Activated CD8-positive, alpha-beta memory T cell treated with anti-CD3 and anti-CD28 coated beads, Interleukin-2, amount 50 U/mL, for 1 hour (primary cell): Measurements from ENCODE around the gene ZC3H7B.
"Not testable (repeated sequence)": the region's sequence is repeated elsewhere in the genome, so short reads cannot be mapped to it uniquely, and the experiment has no call there.

Experiments
- DNase-seq: peaks from one replicate; pipeline ENCODE4 v3.0.0-alpha.2; 2020; ENCODE audit errors: extremely low read depth

Gene ZC3H7B

DNA sequence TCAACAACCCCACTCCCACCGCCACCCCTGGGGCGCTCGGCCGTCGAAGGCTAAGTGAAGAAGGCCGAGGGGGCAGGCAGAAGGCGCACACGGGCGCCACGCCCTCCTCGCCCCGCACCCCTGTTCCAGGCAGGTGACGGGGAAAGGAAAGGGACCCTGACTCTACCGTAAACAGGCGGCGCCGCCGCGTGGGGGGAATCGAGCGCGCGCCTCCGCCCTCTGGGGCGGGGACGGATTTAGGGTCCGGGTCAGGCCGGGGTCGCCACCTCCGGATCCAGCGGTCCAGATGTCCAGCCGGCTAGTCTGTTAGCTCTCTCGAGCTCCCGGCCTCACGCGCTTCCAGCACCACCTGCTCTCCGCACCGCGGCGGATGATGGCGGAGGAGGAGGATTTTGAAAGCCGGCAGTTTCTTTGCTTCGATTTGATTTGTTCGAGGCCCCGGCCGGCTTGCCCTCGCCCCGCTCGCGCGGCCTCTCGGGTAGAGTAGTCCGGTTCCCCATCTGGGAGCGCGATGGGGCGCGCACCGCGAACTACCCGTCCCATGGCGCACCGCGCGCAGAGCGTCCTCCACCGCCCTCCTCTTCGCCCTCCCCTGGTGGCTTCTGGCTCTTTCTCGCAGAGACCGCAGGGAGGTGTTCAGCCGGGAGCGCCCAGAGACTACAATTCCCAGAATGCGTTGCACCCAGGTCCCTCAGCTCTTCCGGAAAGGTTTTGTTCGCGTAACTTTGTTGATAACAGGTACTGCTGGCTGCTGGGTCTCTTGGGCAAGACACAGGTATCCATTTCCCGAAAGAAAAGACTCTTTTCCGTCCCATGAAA, 15.3 kb upstream of the ZC3H7B start, which contains the start of gene RANGAP1:
Gene RANGAP1, minus strand, starts transcription at position 368 of the 819 bp plus-strand sequence. CDS start 5,143 bp downstream, outside the sequence.
- peak; percentile 91 for DNase-seq

DNA sequence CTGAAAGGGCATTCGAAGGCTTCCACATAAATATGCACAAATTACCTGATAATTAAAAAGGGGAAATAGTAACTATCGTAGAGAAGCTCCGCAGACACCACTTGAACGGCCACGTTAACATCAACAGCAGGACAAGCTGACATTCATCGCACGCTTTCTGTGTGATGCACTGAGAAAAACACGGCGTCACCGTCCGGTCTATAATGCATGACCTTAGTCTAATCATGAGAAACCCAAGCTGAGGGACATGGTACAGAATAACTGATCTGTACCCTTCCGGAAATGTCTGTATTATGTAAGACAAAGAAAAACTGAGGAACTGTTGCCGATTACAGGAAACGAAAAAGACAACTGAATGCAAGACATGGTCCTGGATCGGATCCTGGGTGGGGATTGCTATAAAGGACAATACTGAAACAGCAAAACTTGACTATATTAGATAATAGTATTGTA, 14.7 kb upstream of the ZC3H7B start:
- no peak for DNase-seq

DNA sequence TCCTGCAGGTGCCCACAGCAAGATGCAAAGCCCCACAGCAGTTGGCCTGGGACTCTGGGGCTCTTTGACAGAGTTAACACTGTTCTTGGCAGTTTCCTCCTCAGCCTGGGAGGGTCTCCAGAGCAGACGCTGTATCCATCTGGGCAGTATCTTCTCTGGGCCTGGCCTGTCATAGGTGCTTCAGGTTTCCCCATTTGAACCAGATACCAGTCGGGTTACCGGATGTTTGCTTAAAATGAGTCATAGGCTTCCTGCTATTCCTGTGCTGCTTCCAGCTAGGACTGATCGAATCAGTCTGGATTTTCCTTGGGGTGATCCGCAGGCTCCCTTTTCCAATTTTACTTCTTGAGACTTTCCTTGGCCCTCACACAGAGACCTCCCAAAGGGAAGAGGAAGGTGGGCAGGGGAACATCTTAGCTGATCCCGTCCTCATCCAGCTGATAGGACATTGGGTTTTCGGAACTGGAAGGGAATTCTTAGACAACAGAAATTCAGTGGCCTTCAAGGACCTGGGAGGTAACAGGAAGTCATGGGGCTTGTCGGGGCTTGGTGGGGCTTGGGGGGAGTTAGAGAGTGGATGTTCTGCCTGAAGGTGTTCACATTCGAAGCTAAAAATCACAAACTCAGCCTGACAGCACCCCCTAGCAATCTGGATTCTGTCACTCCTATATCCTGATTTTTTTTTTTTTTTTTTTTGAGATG, 12.9 kb upstream of the ZC3H7B start:
- DNase-seq = no peak

DNA sequence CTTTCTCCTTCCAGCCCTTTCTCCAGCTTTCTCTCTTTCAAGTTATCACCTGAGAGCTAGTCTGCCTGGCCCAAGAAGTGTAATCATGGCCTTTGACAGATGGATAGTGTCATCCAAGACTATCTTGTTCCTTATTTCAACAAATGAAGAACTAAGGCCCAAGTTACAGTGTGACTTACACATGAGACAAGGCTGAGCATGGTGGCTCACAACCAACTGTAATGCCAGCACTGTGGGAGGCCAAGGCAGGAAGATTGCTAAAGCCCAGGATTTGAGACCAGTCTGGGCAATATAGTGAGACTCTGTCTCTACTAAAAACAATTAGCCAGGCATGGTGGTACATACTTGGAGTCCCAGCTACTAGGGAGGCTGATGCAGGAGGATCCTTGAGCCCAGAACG, 11.7 kb upstream of the ZC3H7B start:
- no peak for DNase-seq

DNA sequence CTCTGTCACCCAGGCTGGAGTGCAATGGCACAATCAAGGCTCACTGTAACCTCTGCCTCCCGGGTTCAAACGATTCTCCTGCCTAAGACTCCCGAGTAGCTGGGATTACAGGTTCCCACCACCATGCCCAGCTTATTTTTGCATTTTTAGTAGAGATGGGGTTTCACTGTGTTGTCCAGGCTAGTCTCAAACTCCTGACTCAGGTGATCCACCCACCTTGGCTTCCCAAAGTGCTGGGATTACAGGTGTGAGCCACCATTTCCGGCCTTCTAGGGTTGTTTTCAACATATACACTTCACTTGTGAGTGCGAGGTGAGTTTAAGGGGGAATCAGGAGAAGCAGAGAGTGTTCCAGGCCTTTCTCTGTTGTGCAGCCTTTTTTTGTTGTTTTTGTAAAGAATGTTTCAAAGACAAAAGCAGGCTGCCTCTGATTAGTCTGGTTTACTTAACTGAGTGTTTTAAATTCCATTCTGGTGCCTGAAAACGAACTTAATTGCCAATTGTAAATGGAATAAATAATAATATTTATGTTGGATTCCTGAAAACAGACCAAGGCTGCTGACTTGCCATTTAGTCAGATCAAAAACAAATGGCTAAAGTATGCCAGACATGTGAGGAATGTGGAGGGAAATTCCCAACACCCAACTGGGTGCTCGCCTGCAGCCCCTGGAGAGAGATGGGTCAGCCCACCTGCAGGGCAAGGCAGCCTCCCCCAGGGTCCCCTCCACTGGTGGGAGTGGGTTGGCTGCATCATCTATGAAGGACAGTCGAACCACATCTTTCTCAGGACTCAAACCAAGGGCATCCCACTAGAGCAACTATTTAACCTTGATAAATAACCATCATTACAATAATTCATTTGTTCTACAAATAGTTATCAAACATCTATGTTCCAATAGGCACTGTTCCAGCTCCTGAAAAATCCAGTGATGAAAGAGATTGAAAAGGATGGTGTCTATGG, 10.8 kb upstream of the ZC3H7B start:
- DNase-seq = no peak

DNA sequence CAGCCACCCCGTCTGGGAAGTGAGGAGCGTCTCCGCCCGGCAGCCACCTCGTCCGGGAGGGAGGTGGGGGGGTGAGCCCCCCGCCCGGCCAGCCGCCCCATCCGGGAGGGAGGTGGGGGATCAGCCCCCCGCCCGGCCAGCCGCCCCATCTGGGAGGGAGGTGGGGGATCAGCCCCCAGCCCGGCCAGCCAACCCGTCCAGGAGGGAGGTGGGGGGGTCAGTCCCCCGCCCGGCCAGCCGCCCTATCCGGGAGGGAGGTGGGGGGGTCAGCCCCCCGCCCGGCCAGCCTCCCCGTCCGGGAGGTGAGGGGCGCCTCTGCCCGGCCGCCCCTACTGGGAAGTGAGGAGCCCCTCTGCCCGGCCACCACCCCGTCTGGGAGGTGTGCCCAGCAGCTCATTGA, 6.5 kb upstream of the ZC3H7B start:
- DNase-seq = not testable (repeated sequence)

DNA sequence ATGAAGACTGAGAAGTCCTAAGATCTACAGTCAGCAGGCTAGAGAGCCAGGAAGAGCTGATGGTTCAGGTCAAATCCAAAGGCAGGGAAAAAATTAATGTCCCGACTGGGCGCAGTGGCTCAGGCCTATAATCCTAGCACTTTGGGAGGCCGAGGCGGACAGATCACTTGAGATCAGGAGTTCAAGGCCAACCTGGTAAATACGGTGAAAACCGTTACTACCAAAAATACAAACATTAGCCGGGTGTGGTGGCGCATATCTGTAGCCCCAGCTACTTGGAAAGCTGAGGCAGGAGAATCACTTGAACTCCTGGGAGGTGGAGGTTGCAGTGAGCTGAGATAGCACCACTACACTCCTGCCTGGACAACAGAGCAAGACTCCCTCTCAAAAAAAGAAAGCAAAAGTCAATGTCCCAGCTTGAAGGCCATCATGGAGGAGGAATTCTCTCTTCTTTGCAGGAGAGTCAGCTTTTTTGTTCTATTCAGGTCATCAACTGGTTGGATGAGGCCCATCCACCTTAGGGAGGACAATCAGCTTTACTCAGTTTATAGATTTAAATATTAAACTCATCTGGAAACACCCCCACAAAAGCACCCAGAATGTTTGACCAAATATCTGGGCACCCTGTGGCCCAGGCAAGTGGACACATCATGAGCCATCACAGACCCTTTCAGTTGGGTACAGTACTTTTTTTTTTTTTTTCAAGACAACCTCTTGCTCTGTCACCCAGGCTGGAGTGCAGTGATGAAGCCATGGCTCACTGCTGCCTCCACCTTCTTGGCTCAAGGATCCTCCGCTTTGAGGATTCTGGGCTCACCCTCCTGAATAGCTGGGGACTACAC, 4.3 kb upstream of the ZC3H7B start:
- no peak for DNase-seq

DNA sequence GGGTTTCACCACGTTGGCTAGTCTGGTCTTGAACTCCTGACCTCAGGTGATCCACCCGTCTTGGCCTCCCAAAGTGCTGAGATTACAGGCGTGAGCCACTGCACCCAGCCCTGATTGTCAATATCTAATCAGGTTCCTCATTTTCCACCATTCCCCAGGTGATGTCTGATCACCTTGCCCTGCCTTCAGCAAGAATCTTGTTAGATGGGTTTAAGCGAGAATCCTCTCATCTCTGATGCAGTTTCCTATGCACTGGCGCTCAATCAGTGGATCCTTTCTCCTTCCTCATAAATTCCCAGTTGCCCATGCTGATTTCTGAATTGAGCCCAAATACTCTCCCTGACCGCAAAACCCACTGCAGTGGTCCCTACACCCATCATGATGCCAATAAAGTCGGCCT, 664 bp upstream of the ZC3H7B start:
- DNase-seq = no peak

DNA sequence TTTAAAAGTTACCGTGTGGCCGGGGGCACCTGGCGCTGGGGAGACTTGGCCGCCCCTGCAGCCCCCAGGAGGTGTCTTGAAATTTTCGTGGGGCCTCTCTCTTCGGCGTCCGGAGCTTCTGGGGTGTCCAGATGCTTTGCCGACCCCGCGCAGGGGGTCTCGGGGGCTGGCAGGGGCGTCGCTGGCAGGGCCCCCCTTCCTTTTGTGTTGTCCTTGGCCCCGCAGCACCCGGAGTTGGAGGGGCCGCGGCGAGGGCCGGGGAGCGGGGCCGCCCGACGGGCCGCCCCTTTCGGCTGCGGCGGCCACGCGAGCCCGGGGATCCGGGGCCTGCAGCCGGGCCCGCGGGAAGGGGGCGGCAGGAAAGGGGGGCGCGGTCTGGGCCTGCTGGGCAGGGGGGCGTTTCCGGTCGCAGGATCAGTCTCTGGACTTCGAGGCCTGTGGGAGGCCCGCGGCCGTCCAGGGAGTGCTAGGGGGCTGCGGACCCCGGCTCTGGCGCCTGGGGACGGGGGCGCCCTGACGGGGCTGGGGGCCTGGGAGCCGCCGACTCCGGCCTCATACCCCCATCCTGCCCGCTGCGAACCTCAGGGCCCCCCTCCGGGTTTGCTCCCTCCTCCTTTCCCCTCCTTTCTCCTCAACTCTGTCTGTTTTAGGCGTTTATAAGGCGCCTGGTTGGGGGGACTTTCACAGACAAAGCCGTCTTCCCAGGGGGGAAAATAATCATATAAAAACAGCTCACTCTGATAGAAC, 869 bp downstream of the ZC3H7B start:
- DNase-seq = no peak

DNA sequence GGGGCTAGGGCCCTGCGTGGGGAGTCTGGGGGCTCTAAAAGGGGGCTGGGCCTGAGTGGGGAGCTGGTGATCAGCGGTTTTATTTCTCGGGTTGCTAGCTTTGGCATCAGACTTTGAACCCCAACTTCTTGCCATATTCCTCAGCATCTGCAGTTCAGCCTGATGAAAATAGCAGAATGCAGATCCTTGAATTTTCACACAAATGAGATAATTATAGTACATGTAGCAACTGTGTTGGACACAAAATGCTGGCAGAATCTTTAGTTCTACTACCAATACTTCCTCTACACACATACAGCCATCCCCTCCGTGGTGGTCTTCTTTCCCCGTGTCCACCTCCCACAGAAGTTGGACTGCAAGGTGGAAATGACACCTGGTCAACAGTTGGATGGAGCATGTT, 1.5 kb downstream of the ZC3H7B start:
- no peak for DNase-seq

DNA sequence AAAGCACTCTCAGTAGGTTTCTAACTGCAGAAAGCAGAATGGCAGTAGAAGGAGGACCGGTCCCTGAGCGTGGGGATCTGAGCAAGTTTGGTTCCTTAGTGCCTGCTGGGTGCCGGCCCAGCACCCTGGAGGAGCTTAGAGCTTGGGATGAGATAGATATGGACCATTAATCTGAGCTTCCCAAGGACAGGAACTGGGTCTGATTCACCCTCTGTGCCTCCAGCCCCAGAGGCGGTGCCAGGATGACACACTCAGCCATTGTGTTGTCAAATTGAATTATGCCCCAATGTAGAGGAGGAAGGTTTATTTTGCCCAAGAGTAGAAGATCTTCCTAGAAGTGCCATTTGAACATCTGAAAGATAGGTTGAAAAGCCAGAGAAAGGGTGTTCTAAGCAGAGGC, 4.3 kb downstream of the ZC3H7B start:
- no peak for DNase-seq

DNA sequence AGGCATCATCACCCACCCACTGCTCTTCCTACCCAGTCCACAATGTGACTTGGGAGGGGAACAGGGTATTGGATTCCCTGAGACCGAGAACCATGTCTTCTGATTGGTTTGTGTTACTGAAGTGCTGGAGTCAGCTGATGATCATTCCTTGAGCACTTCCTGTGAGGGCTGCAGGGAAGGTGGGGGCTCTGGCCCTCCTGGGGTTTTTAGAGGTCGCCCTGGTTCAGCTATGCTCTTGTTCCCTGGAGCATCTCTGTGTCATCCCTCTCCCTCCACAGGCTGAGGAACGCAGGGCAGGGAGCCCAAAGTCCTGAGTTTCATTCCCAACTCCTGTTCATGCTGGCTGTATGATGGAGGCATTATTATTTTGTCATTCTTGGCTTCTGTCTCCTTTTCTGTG, 6.7 kb downstream of the ZC3H7B start:
- no peak for DNase-seq

DNA sequence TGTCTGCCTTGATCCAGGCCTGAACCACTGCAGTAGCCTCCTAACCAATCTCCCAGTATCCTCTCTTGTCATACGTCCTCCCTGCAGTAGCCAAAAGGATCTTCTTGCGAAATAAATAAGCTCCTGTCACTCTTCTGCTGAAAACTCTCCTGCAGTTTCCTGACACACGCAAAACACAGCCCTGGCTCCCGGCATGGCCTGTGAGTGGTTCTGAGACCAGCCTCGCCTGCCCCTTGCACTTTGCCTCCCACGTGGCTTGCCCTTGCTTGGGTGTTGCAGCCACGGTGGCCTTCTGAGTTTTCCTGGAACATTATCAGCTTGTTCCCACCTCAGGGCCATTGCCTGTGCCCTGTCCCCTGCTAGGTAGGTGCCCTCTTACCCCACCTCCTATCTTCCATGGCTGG, 7.2 kb downstream of the ZC3H7B start:
- no peak for DNase-seq

DNA sequence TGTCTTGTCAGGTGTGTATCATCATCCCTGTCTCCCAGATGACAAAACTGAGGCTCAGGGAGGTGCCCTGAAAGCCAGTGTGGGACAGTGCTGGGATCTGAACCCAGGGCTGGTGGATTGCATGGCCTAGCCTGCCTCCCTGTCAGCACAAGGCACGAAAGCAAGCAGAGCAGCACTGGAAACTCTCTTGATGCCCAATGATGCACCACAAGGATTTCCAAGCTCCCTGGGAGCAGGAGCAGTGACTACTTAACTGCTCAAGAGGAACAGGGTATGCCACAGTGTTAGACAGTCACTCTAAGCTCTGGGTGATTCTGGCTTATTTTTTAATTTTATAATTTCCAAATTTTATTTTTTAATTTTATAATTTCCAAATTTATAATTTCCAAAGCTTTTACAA, 9.0 kb downstream of the ZC3H7B start:
- no peak for DNase-seq

DNA sequence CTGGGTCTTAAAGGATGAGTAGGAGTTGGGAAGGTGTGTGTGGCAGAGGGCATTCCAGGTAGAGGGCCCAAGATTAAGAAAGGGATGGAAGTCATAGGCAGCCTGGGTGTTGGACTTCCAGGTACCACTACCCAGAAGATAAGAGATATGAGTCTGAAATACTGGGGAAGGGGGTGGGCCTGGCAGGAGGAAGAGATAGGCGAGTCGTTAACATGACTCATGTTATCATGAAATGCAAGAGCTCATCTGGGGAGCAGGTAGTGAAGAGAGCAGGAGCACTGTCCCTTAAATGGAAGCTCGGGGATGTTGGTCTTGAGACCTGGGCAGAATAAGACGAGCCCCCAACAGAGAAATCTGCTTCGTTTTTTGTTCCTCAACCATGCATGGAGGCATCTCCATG, 10.2 kb downstream of the ZC3H7B start:
- no peak for DNase-seq

DNA sequence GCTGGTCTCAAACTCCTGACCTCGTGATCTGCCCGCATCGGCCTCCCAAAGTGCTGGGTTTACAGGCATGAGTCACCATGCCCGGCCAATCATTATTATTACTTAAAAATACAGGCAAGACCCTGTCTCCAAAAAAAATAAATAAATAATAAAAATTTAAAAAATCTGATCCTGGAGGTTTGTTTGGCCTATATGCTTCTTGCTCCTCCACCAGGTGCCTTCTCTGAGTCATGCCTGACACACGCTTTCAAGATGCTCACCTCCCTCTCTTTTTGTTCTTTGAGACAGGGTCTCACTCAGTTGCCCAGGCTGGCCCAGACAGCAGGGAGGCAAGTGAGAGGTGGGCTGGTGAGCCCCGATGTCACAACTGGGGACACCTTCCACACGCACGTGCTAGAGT, 13.5 kb downstream of the ZC3H7B start:
- DNase-seq = no peak

DNA sequence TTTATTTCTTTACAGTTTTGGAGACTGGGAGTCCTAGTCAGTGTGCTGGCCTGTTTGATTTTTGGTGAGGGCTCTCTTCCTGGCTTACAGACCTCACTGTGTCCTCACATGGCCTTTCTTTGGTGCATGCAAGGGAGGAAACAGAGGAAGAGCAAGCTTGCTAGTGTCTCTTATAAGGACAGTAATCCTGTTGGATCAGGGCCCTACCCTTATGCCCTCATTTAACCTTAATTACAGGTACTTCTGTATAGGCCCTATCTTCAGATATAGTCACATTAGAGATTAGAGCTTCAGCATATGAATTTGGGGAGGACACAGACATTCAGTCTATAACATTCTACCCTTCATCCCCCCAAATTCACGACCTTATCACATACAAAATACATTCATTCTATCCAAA, 14.3 kb downstream of the ZC3H7B start:
- DNase-seq = no peak

DNA sequence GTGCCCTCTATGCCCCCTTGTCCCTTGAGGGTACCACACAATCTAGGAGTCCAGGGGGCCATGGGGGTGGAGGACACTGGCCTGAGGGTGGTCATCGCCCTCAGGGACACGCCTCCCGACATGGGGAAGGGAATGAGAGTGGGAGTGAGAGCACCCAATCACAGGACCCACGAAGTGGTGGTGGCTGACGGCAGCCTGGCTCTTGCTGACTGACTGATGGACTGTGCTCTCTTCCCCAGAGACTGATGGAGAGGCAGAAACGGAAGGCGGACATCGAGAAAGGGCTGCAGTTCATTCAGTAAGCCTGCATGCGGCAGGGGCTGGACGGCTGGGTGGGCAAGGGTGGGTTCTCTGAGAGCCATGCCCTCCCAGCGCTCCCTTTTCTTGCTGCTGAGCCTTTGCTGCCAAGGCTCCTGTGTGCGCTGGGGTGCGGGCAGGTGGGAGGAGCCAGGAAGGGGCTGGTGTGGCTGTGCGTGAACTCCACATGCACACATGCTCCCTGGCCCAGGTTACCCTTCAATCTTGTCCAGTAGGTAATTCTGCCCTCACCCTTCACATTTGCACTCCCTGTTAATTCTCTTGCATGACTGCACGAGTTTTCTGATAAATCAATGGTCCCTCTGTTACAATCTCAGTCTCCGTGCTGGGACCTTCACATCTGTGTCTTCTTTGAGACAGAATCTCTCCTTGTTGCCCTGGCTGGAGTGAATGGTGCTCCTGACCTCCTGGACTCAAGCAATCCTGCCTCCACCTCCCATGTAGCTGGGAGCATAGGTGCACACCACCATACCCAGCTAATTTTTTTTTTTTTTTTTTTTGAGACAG, 19.3 kb downstream of the ZC3H7B start:
- DNase-seq = no peak

DNA sequence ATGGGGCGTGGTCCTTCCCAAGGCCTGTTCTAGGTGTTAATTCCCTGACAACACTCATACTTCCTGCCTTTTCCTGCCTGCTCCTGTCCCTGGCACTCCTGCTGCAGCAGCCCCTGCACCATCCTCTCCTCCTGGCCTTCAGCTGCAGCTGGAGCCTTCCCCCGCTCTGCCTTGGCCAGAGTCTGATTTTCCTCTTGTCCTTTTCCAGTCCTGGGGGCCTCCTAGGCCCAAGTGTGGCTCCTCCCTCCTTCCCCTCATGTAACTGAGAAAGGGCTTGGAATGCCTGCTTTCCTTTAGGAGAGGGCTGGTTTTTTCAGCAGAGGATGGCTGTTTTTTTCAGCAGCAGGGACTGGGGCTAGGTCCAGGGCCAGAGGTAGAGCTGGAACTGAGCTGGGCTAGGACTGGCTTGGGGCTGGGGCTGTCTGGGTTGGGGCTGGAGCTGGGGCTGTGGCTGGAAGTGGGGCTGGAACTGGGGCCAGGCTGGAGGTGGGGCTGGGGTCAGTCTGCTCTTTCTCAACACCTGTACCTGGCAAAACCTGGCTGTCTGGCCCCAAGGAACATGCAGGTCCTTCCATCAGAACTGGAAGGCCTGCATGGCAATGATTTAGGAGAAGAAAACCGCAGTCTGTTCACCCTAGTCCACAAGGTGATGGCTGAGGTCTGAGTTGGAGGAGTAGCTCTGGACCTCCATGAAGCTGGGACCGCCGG, 23.6 kb downstream of the ZC3H7B start:
- no peak for DNase-seq
